H9 (cell line): ENCODE results near the gene PCDHGC5. TPM values are rescaled to one million over a fixed set of nuclear protein-coding genes. Genes with fewer than 3 reads are reported as not detected.

ENCODE experiments used
- DNase-seq: peaks from one replicate; pipeline ENCODE4 v3.0.0-alpha.2; 2017
- H2AFZ ChIP-seq: one replicate; pipeline ENCODE4 v1.6.1; 2013; ENCODE audit warnings: mild to moderate bottlenecking, low read length, control low read depth, moderate library complexity
- H2AK5ac ChIP-seq: 2 replicates; pipeline ENCODE4 v1.6.1; 2013; ENCODE audit warnings: low read length, control low read depth, mixed read lengths; ENCODE audit not compliant: insufficient read length
- H2BK120ac ChIP-seq: one replicate; pipeline ENCODE4 v1.6.1; 2013; ENCODE audit warnings: low read depth, mild to moderate bottlenecking, low read length, control low read depth, inconsistent platforms; ENCODE audit not compliant: poor library complexity, severe bottlenecking
- H2BK12ac ChIP-seq: 2 replicates; pipeline ENCODE4 v1.6.1; 2013; ENCODE audit warnings: low read length, control low read depth, mixed read lengths, low read depth; ENCODE audit not compliant: insufficient read length
- H2BK15ac ChIP-seq: 2 replicates; pipeline ENCODE4 v1.6.1; 2013; ENCODE audit warnings: low read depth, low read length, control low read depth
- H2BK20ac ChIP-seq: one replicate; pipeline ENCODE4 v1.6.1; 2013; ENCODE audit warnings: low read depth, mild to moderate bottlenecking, low read length, control low read depth, inconsistent platforms; ENCODE audit not compliant: poor library complexity, severe bottlenecking
- H2BK5ac ChIP-seq: 2 replicates; pipeline ENCODE4 v1.6.1; 2013; ENCODE audit warnings: low read length, control low read depth, mixed read lengths; ENCODE audit not compliant: insufficient read length
- H3K14ac ChIP-seq: 2 replicates; pipeline ENCODE4 v1.6.1; 2013; ENCODE audit warnings: low read length, control low read depth; ENCODE audit not compliant: insufficient read depth
- H3K18ac ChIP-seq: 2 replicates; pipeline ENCODE4 v1.6.1; 2013; ENCODE audit warnings: low read depth, mild to moderate bottlenecking, mixed read lengths, low read length, control low read depth; ENCODE audit not compliant: insufficient read length
- H3K23ac ChIP-seq: 2 replicates; pipeline ENCODE4 v1.6.1; 2013; ENCODE audit warnings: low read length, control low read depth, mixed read lengths, low read depth; ENCODE audit not compliant: insufficient read length
- H3K23me2 ChIP-seq: 2 replicates; pipeline ENCODE4 v1.6.1; 2013; ENCODE audit warnings: low read depth, mild to moderate bottlenecking, mixed read lengths, low read length, control low read depth; ENCODE audit not compliant: insufficient read length, poor library complexity, severe bottlenecking
- H3K27ac ChIP-seq: 2 replicates; pipeline ENCODE4 v1.5.1; 2013; ENCODE audit warnings: low read length, control low read depth, mixed read lengths, low read depth; ENCODE audit not compliant: insufficient read length
- H3K27me3 ChIP-seq: 2 replicates; pipeline ENCODE4 v1.6.1; 2013; ENCODE audit warnings: low read length, control low read depth, inconsistent platforms; ENCODE audit not compliant: insufficient read depth
- H3K4ac ChIP-seq: 2 replicates; pipeline ENCODE4 v1.6.1; 2013; ENCODE audit warnings: low read depth, mild to moderate bottlenecking, control low read depth, inconsistent platforms, low read length, moderate library complexity
- H3K4me1 ChIP-seq: 2 replicates; pipeline ENCODE4 v1.6.1; 2013; ENCODE audit warnings: low read length, control low read depth, inconsistent platforms; ENCODE audit not compliant: insufficient read depth
- H3K4me2 ChIP-seq: 2 replicates; pipeline ENCODE4 v1.6.1; 2013; ENCODE audit warnings: low read length, control low read depth, mixed read lengths; ENCODE audit not compliant: insufficient read length, insufficient read depth
- H3K56ac ChIP-seq: 2 replicates; pipeline ENCODE4 v1.6.1; 2013; ENCODE audit warnings: low read depth, mild to moderate bottlenecking, mixed read lengths, low read length, control low read depth; ENCODE audit not compliant: insufficient read length
- H3K79me1 ChIP-seq: 2 replicates; pipeline ENCODE4 v1.6.1; 2013; ENCODE audit warnings: low read depth, mild to moderate bottlenecking, moderate library complexity, low read length, control low read depth, inconsistent platforms; ENCODE audit not compliant: insufficient read depth, poor library complexity, severe bottlenecking
- H3K79me2 ChIP-seq: 2 replicates; pipeline ENCODE4 v1.6.1; 2013; ENCODE audit warnings: low read length, control low read depth, inconsistent platforms; ENCODE audit not compliant: insufficient read depth
- H3K9ac ChIP-seq: 2 replicates; pipeline ENCODE4 v1.6.1; 2013; ENCODE audit warnings: low read length, control low read depth, mixed read lengths; ENCODE audit not compliant: insufficient read length; ENCODE audit errors: extremely low read depth
- H3K9me3 ChIP-seq: one replicate; pipeline ENCODE4 v1.6.1; 2013; ENCODE audit warnings: low read depth, low read length, inconsistent platforms; ENCODE audit not compliant: control insufficient read depth
- H3T11ph ChIP-seq: one replicate; pipeline ENCODE4 v1.6.1; 2013; ENCODE audit warnings: mild to moderate bottlenecking, low read length, control low read depth, inconsistent platforms
- H4K20me1 ChIP-seq: one replicate; pipeline ENCODE4 v1.6.1; 2013; ENCODE audit not compliant: control insufficient read depth, insufficient read length, insufficient read depth
- H4K5ac ChIP-seq: 2 replicates; pipeline ENCODE4 v1.6.1; 2013; ENCODE audit warnings: low read depth, mild to moderate bottlenecking, mixed read lengths, low read length, control low read depth; ENCODE audit not compliant: insufficient read length
- H4K8ac ChIP-seq: replicated peaks from 2 replicates; pipeline ENCODE4 v1.6.1; 2013; ENCODE audit warnings: low read length, control low read depth, mixed read lengths, low read depth; ENCODE audit not compliant: insufficient read length
- H4K91ac ChIP-seq: 2 replicates; pipeline ENCODE4 v1.6.1; 2013; ENCODE audit warnings: low read depth, mild to moderate bottlenecking, moderate library complexity, mixed read lengths, low read length, control low read depth; ENCODE audit not compliant: insufficient read length
- H3K27ac Mint-ChIP-seq, 3 experiments: 2 replicates in 2 of 3; 3 replicates in 1 of 3; pipeline ENCODE4 v1.8.0; 2020 to 2021; ENCODE audit warnings: mixed read lengths in 3 of 3, mild to moderate bottlenecking in 1 of 3, moderate library complexity in 1 of 3
- H3K27me3 Mint-ChIP-seq: 2 replicates; pipeline ENCODE4 v1.8.0; 2021; ENCODE audit warnings: low read depth, mild to moderate bottlenecking, moderate library complexity, mixed read lengths
- H3K36me3 Mint-ChIP-seq, 3 experiments: 2 replicates in 2 of 3; 3 replicates in 1 of 3; pipeline ENCODE4 v1.8.0; 2020 to 2021; ENCODE audit warnings: low read depth in 3 of 3, mixed read lengths in 3 of 3; ENCODE audit not compliant: insufficient read depth in 1 of 3
- H3K4me1 Mint-ChIP-seq, 2 experiments: 2 replicates each; pipeline ENCODE4 v1.8.0; 2020; ENCODE audit warnings: mixed read lengths in 2 of 2
- H3K4me3 Mint-ChIP-seq, 2 experiments: 2 replicates in 1 of 2; 3 replicates in 1 of 2; pipeline ENCODE4 v1.8.0; 2020 to 2021; ENCODE audit warnings: mild to moderate bottlenecking in 2 of 2, mixed read lengths in 2 of 2, moderate library complexity in 1 of 2
- H3K9me3 Mint-ChIP-seq, 2 experiments: 2 replicates in 1 of 2; 3 replicates in 1 of 2; pipeline ENCODE4 v1.8.0; 2020; ENCODE audit warnings: mild to moderate bottlenecking in 2 of 2, mixed read lengths in 2 of 2, moderate library complexity in 1 of 2
- CTCF ChIP-seq: fragments of 200-600 bp; sonication (generic); conservative IDR thresholded peaks from 3 replicates; pipeline ENCODE4 v1.8.0; 2021; ENCODE audit warnings: antibody characterized with exemption, mild to moderate bottlenecking
- WGBS: extraction: QIAGEN DNeasy Blood & Tissue Kit; methylation state at CpG from one replicate; pipeline ENCODE4 v1.1.7; 2013; ENCODE audit warnings: missing lambda C conversion rate, low lambda C conversion rate, mixed read lengths; ENCODE audit not compliant: insufficient read length; ENCODE audit errors: extremely low coverage; 5-methylcytosine and 5-hydroxymethylcytosine counted together
- total RNA-seq: library from RNA; stranded (reverse); gene quantifications from 2 replicates; pipeline ENCODE4 v1.2.1, GENCODE V29; 2021

The PCDHGC5 gene
- total RNA-seq, 1 experiment from 2014 or later, result 0.66 TPM

DNA sequence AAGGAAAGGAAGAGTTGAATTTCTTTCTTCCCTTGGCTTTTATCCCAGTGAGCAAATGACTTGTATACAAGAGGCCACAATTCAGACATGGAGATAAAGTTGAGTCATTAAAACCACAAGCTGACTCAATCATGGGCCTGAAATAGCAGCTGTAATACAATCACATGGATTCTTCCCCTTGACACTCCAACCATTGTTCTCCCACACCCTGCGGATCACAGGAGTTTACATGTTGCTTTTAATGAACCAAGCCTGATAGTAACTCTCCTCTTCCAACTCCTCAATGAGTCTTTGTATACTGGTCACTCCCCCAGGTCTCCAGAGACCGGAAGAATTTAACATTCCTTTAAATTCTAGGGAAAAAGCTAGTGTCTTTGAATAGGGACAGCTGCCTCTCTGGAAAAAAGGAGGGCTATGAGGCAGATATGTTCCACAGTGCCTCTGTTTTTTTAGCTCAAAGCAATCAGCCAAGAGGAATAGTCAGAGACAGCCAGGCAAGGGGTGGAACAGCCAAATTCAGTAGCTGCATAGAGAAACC lies 32.4 kb downstream of the PCDHGC5 start:
- H3K36me3 Mint-ChIP-seq, result peaks cover 36 to 96% (median 60%) of the 10 kb centered on the region in 3 experiments; a peak in 6 of 7 replicates
- Histone ChIP-seq H2BK12ac (no peak overlapping the region), H3K79me2 (no peaks in the 10 kb centered on the region), H2BK120ac (no peak overlapping the region), H3T11ph (no peak overlapping the region), H3K4me1 (no peaks in the 10 kb centered on the region; the same call in 1 of the 2 replicates), H3K9me3 (no peaks in the 10 kb centered on the region), H3K27me3 (no peaks in the 10 kb centered on the region), H3K4ac (no peak overlapping the region), H3K27ac (no peak overlapping the region), H4K20me1 (no peaks in the 10 kb centered on the region), H3K9ac (no peak overlapping the region), H2BK5ac (no peak overlapping the region), H3K79me1 (peaks cover 2% of the 10 kb centered on the region), H2AFZ (no peak overlapping the region), H4K8ac (no peak overlapping the region), H2BK15ac (no peak overlapping the region), H4K91ac (no peak overlapping the region), H4K5ac (no peak overlapping the region), H3K56ac (no peak overlapping the region), H3K23ac (no peak overlapping the region), H2AK5ac (no peak overlapping the region), H2BK20ac (no peak overlapping the region), H3K18ac (no peak overlapping the region), H3K14ac (no peak overlapping the region), H3K23me2 (no peaks in the 10 kb centered on the region), H3K4me2 (no peak overlapping the region)
- no peaks in the 10 kb centered on the region; the same call in 1 of the 2 replicates for H3K27me3 Mint-ChIP-seq
- H3K9me3 Mint-ChIP-seq, result no peaks in the 10 kb centered on the region
- TF ChIP-seq CTCF, result no peak
- H3K4me3 Mint-ChIP-seq, result no peak overlapping the region
- DNase-seq, result no peak
- H3K4me1 Mint-ChIP-seq, result peaks cover 20 to 21% of the 10 kb centered on the region in 2 experiments
- no peak overlapping the region for H3K27ac Mint-ChIP-seq
- WGBS, result no CpG with 5 or more reads among the region's 2 CpGs
